PC-3 (cell line): ENCODE results near the gene IQSEC3. TPM values are rescaled to one million over a fixed set of nuclear protein-coding genes. Genes with fewer than 3 reads are reported as not detected.
A peak's percentile ranks its signal among the peaks of the same experiment; 100 is the strongest.

Experiments used
- ATAC-seq: fragments of 200-7000 bp; cut with Tn5 transposase; 2 replicates; pipeline ENCODE4 v1.9.1; 2020; ENCODE audit warnings: mild to moderate bottlenecking, moderate library complexity
- BruUV-seq: library from RNA; stranded (reverse); fragments of 400-500 nt; replicated peaks from 2 replicates; lab custom pipeline; 2021; lab: Mats Ljungman, UMichigan
- CTCF ChIA-PET: fragments of 300-600 bp; sonication (Branson Sonifier 250); formaldehyde crosslinking; loops from one replicate; lab custom pipeline; 2022; ENCODE audit warnings: antibody characterized with exemption; lab: Charles Lee
- POLR2A ChIA-PET: fragments of 300-600 bp; sonication (Branson Sonifier 250); formaldehyde crosslinking; loops from one replicate; lab custom pipeline; 2022; ENCODE audit warnings: antibody characterized with exemption; ENCODE audit not compliant: unreplicated experiment; lab: Charles Lee
- DNase-seq: peaks from one replicate; pipeline ENCODE4 v3.0.0-alpha.2; 2015
- H2AFZ ChIP-seq: fragments of 300-600 bp; sonication (generic); 2 replicates; pipeline ENCODE4 v1.6.0; 2016; ENCODE audit warnings: antibody characterized with exemption, low read length
- H3F3A ChIP-seq: fragments of 300-600 bp; sonication (generic); one replicate; pipeline ENCODE4 v1.6.0; 2017; ENCODE audit warnings: antibody characterized with exemption, low read length, control low read depth, mild to moderate bottlenecking; ENCODE audit not compliant: unreplicated experiment
- H3K27ac ChIP-seq: fragments of 300-600 bp; sonication (generic); 2 replicates; pipeline ENCODE4 v1.5.1; 2016; ENCODE audit warnings: mild to moderate bottlenecking, low read length
- H3K27me3 ChIP-seq: fragments of 300-600 bp; sonication (generic); 2 replicates; pipeline ENCODE4 v1.6.1; 2016; ENCODE audit warnings: low read length, mixed read lengths
- H3K36me3 ChIP-seq: fragments of 300-600 bp; sonication (generic); 2 replicates; pipeline ENCODE4 v1.6.1; 2016; ENCODE audit warnings: low read depth, mixed run types, low read length, mixed read lengths
- H3K4me1 ChIP-seq: fragments of 300-600 bp; sonication (generic); 2 replicates; pipeline ENCODE4 v1.5.1; 2016; ENCODE audit warnings: low read length; ENCODE audit not compliant: insufficient read depth
- H3K4me2 ChIP-seq: fragments of 300-600 bp; sonication (generic); 2 replicates; pipeline ENCODE4 v1.6.0; 2016; ENCODE audit warnings: low read length
- H3K4me3 ChIP-seq: fragments of 300-600 bp; sonication (generic); 2 replicates; pipeline ENCODE4 v1.5.1; 2016; ENCODE audit warnings: mild to moderate bottlenecking, low read length, mixed read lengths
- H3K79me2 ChIP-seq: fragments of 300-600 bp; sonication (generic); 2 replicates; pipeline ENCODE4 v1.6.1; 2017; ENCODE audit warnings: low read length, mixed read lengths
- H3K9ac ChIP-seq: fragments of 300-600 bp; sonication (generic); 2 replicates; pipeline ENCODE4 v1.6.0; 2016; ENCODE audit warnings: mild to moderate bottlenecking, low read length
- H3K9me2 ChIP-seq: fragments of 300-600 bp; sonication (generic); replicated peaks from 2 replicates; pipeline ENCODE4 v1.6.1; 2016; ENCODE audit warnings: mixed run types, low read length, mixed read lengths
- H3K9me3 ChIP-seq: fragments of 300-600 bp; sonication (generic); 2 replicates; pipeline ENCODE4 v1.6.1; 2016; ENCODE audit warnings: low read length, mixed read lengths
- H4K20me1 ChIP-seq: fragments of 300-600 bp; sonication (generic); 2 replicates; pipeline ENCODE4 v1.6.1; 2016; ENCODE audit warnings: low read length, mixed read lengths
- EZH2 ChIP-seq: fragments of 300-600 bp; sonication (generic); IDR thresholded peaks from one replicate; pipeline ENCODE4 v1.6.1; 2017; ENCODE audit warnings: antibody characterized with exemption, mild to moderate bottlenecking, low read length; ENCODE audit not compliant: unreplicated experiment
- EZH2phosphoT487 ChIP-seq: fragments of 300-600 bp; sonication (generic); IDR thresholded peaks from 2 replicates; pipeline ENCODE4 v1.6.1; 2018; ENCODE audit warnings: mild to moderate bottlenecking, antibody characterized with exemption, low read length, borderline replicate concordance
- intact Hi-C: fragments of 100-400 bp; cut with micrococcal nuclease; formaldehyde crosslinking; loops from 2 replicates; pipeline ENCODE4 v1.9.0; 2023
- total RNA-seq: library from RNA; depleted of rRNA; stranded (reverse); fragments of >200 nt; gene quantifications from 2 replicates; pipeline ENCODE4 v1.2.3, GENCODE V29; 2014
- TF ChIP-seq, protein P1 (sequence below): fragments of 300-600 bp; sonication (generic); conservative IDR thresholded peaks from 2 replicates; pipeline ENCODE4 v1.5.1; 2017; ENCODE audit warnings: antibody characterized with exemption, low read depth, mild to moderate bottlenecking, low read length

The IQSEC3 gene
- total RNA-seq, 1 experiment from 2014 or later, result 0.11 TPM

DNA sequence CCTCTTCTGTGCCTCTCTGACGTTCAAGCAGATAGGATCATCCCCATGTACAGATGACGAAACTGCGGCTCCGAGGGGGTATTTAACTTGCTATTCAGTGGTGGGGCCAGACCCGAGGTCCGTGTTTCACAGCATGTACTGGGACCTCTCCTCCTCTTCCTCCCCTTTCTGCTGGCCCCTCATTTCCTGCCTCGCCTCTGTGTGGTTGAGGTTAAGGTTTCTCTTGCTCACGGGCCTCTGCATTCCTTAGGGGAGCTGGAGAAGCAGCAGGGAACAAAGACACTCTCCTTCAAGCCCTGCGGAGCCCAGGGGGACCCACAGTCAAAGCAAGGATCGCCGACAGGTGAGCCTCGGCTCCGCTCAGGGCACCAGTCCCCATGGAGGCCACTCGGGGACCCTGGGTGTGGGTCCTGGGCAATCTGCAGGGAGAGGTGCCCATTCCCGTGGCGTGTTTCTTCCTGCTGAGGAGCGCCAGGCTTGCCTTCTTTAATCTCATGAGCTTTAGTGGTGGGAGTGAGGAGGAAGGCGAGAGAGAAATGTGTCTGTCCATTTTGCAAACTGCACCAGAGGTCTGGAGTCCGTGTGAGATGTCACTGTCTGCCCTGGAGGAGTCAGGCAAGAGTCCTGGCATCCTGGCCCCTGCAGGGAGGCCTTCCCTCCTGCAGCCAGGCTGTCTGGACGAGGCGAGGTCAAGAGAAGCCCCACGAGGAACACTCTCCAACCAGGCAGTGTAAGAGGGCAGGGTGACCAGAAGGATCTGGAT lies 102.4 kb downstream of the IQSEC3 start:
- Histone ChIP-seq H3K9me2 (no peaks in the 10 kb centered on the region), H2AFZ (no peak overlapping the region), H3K79me2 (no peaks in the 10 kb centered on the region), H3K9ac (no peak overlapping the region), H3K27me3 (no peaks in the 10 kb centered on the region), H3K9me3 (no peaks in the 10 kb centered on the region), H3K27ac (no peak overlapping the region), H3K36me3 (no peaks in the 10 kb centered on the region), H4K20me1 (no peaks in the 10 kb centered on the region), H3F3A (no peaks in the 10 kb centered on the region), H3K4me2 (no peak overlapping the region), H3K4me1 (no peaks in the 10 kb centered on the region), H3K4me3 (no peak overlapping the region)
- intact Hi-C loops, result no loop called here
- BruUV-seq, result no TSS peak
- DNase-seq (no peak), ATAC-seq (no peak)
- TF ChIP-seq EZH2 (no peak), EZH2phosphoT487 (no peak)
- TF ChIP-seq, protein P1, sequence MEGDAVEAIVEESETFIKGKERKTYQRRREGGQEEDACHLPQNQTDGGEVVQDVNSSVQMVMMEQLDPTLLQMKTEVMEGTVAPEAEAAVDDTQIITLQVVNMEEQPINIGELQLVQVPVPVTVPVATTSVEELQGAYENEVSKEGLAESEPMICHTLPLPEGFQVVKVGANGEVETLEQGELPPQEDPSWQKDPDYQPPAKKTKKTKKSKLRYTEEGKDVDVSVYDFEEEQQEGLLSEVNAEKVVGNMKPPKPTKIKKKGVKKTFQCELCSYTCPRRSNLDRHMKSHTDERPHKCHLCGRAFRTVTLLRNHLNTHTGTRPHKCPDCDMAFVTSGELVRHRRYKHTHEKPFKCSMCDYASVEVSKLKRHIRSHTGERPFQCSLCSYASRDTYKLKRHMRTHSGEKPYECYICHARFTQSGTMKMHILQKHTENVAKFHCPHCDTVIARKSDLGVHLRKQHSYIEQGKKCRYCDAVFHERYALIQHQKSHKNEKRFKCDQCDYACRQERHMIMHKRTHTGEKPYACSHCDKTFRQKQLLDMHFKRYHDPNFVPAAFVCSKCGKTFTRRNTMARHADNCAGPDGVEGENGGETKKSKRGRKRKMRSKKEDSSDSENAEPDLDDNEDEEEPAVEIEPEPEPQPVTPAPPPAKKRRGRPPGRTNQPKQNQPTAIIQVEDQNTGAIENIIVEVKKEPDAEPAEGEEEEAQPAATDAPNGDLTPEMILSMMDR, result no peak
- ChIA-PET CTCF (no interaction called here), POLR2A (no interaction called here)

DNA sequence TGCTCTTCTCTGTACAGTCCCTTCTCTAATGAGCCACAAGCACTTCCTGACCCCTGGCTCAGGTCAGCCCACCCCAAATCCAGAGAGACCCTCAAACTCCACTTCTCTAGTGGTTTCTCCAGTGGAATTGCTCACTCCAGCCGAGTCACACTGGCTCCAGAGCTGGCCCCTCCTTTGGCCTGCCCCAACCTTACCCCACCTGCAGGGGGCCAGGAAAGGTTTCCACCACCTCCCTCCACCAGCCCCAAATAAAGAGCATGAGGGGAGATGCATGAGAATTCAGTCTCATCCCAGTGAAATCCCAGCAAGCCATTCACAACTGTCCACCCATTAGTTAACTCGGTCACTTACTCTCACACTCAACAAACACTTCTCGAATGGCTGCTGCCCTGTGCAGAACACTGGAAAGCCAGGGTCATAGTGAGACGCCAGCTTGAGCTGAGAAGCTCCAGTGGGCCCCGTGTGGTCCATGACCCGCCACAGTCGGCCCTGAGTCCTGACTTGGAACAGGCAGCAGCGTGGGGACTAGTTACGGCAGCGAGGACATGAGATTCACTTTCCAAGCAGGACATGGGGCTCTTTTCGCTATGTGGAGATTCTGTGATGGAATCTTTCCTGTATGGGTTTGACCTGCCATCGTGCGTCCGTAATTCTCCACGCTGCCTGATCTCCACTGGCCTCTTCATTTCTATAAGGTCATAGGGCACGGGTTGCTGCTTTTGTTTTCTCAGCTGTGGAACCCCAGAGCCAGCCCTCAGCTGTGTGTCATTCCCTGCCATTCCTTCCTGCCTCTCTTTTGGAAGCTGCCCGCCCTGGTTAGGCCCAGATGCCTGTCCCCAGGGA lies 103.2 kb downstream of the IQSEC3 start:
- Histone ChIP-seq H2AFZ (no peak overlapping the region), H3K79me2 (no peaks in the 10 kb centered on the region), H3K27ac (no peak overlapping the region), H3K36me3 (no peaks in the 10 kb centered on the region), H3K9me3 (no peaks in the 10 kb centered on the region), H3K9me2 (no peaks in the 10 kb centered on the region), H3K9ac (no peak overlapping the region), H4K20me1 (no peaks in the 10 kb centered on the region), H3K27me3 (no peaks in the 10 kb centered on the region), H3K4me1 (no peaks in the 10 kb centered on the region), H3K4me2 (no peak overlapping the region), H3F3A (no peaks in the 10 kb centered on the region), H3K4me3 (no peak overlapping the region)
- ChIA-PET POLR2A (no interaction called here), CTCF (no interaction called here)
- DNase-seq, result no peak
- TF ChIP-seq, protein P1, result peak; percentile 38; the same call in 1 of the 2 replicates
- TF ChIP-seq EZH2 (no peak), EZH2phosphoT487 (no peak)
- BruUV-seq, result no TSS peak
- intact Hi-C loops, result no loop called here
- ATAC-seq, result no peak
